H4 (cell line): ENCODE results near the gene SLC16A10. TPM values are rescaled to one million over a fixed set of nuclear protein-coding genes. Genes with fewer than 3 reads are reported as not detected.
A peak's percentile ranks its signal among the peaks of the same experiment; 100 is the strongest.
"Not testable (repeated sequence)": the region's sequence is repeated elsewhere in the genome, so short reads cannot be mapped to it uniquely, and the experiment has no call there.

Source experiments
- DNase-seq: peaks from one replicate; pipeline ENCODE4 v3.0.0-alpha.2; 2015; ENCODE audit warnings: low spot score
- total RNA-seq: library from RNA; depleted of rRNA; stranded (reverse); fragments of >200 nt; shearing (Covaris generic); gene quantifications from 2 replicates; pipeline ENCODE4 v1.2.3, GENCODE V29; 2014

Gene SLC16A10
- total RNA-seq, 1 experiment from 2014 or later, result 1.9 TPM

GRCh38 chr6:111212625-111213024, 125.3 kb downstream of the SLC16A10 start:
- no peak for DNase-seq

- no peak for DNase-seq
Observed at GRCh38 chr6:111215131-111215530, 127.8 kb downstream of the SLC16A10 start.

DNA sequence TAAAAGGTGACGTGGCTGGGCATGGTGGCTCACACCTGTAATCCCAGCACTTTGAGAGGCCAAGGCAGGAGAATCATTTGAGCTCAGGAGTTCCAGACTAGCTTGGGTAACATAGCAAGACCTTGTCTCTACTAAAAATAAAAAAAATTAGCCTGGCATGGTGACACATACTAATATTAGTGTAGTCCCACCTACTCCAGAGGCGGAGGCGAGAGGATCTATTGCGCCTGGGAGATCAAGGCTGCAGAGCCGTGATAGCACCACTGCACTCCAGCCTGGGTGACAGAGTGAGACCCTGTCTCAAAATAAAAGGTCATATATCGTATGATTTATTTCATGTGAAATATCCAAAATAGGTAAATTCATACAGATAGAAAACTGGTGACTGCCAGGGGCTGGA, 132.5 kb downstream of the SLC16A10 start:
- DNase-seq, result no peak

- no peak for DNase-seq
Observed at GRCh38 chr6:111220383-111221031, 133.2 kb downstream of the SLC16A10 start.

GRCh38 chr6:111221804-111222203, 134.5 kb downstream of the SLC16A10 start:
- no peak for DNase-seq

DNA sequence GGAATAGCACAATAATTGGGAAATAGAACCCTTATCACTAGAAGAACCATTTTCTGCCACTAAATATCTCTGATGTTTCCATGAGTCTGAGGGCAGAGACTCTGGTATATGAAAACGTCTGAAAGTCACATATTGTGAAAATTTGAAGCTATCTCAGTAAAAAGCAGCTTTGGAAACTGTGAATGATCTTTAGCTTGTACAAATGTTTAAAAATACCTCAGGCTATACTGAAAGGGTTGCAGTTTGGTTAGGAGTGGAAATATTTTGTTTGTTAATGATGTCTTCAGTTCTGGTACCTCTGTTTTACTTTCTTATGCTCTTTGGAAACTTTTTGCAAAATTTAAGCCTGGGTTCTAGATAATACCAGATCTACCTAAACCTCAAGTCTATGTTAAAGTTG, 135.0 kb downstream of the SLC16A10 start:
- no peak for DNase-seq

- no peak for DNase-seq
Observed at GRCh38 chr6:111228094-111228493, 140.8 kb downstream of the SLC16A10 start.

GRCh38 chr6:111230351-111231089, 143.2 kb downstream of the SLC16A10 start:
- peak; percentile 32 for DNase-seq

- DNase-seq, result no peak
Observed at GRCh38 chr6:111231090-111231459, 143.8 kb downstream of the SLC16A10 start.

- DNase-seq, result no peak
Observed at GRCh38 chr6:111237852-111238251, 150.5 kb downstream of the SLC16A10 start.

DNA sequence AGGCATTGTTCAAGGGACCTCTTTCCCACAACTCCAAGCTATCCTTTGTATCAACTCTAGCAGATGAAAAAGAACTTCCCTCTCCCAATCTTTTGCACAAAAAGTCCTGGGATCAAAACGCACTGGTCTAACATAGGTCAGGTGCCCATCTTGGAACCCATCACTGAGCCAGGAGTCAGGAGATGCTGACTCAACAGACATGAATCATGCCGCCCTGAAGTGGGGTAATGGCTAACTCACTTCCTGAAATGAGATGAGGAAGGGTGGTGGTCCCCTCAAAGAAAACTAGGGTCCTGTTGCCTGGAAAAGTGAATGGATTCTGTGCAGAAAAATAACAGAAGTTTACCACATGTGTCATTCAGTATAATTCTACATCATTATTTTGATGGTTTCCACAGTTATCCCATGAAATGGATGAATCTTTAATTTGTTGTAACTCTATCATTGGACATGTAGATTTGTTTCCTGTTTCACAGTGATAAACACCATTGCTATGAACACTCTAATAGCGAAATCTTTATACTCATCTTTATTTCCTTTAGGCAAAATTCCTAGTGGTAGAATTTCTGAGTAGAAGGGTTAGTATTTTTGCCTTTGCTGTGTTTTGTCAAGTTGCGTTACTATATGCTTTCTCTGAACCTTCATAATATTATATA, 151.3 kb downstream of the SLC16A10 start:
- DNase-seq, result no peak

- no peak for DNase-seq
Observed at GRCh38 chr6:111239461-111239860, 152.2 kb downstream of the SLC16A10 start.

- no peak for DNase-seq
Observed at GRCh38 chr6:111242452-111242851, 155.1 kb downstream of the SLC16A10 start.

DNA sequence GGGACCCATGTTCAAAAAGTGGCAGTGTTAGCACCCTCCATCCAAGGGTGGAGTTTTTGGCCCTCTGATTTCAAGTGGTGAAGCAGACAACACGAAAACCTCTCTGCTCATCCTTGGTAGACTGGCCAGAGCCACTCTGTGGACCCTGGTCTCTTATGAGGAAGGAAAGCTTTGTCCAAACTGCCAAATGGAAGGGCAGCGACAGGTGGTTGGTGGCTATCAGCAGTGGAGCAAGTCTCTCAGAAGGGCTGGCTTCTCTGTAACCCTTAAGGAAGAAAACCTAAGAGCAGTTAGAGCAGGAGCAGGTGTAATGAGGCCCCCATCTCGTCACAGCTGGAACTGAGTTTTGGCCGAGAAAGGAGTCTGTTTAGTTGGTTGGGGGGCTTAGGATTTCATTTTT, 155.8 kb downstream of the SLC16A10 start:
- no peak for DNase-seq

GRCh38 chr6:111248789-111249188, 161.5 kb downstream of the SLC16A10 start:
- DNase-seq, result no peak

- DNase-seq, result no peak
Observed at GRCh38 chr6:111250791-111251354, 163.6 kb downstream of the SLC16A10 start.

- no peak for DNase-seq
Observed at GRCh38 chr6:111252726-111253125, 165.4 kb downstream of the SLC16A10 start.

GRCh38 chr6:111254004-111254778, 166.9 kb downstream of the SLC16A10 start:
- no peak for DNase-seq

- no peak for DNase-seq
Observed at GRCh38 chr6:111254779-111255166, 167.5 kb downstream of the SLC16A10 start.

- DNase-seq, result not testable (repeated sequence)
Observed at GRCh38 chr6:111255838-111256237, 168.5 kb downstream of the SLC16A10 start.

DNA sequence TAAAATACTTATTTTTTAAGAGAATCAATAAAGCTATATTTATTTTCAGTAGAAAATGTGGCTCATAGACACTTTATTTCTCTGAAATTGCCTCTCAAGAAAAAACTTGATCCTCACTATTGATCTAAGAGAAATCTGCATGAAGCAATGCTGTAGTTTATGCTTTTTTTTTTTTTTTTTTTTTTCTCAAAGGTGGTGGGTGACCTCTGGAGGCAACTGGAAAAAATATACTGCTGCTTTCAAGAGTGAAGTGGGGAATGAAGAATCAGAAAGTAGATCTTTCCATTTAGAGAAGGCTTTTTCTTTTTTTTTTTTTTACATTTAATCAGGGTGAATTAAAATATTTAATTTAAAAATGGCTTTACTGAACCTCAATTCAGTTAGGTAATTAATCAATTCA, 169.3 kb downstream of the SLC16A10 start:
- no peak for DNase-seq

GRCh38 chr6:111258010-111258409, 170.7 kb downstream of the SLC16A10 start:
- no peak for DNase-seq
